Measurements from ENCODE around the gene TSFM.
A peak's percentile ranks its signal among the peaks of the same experiment; 100 is the strongest.

TSFM gene

DNA sequence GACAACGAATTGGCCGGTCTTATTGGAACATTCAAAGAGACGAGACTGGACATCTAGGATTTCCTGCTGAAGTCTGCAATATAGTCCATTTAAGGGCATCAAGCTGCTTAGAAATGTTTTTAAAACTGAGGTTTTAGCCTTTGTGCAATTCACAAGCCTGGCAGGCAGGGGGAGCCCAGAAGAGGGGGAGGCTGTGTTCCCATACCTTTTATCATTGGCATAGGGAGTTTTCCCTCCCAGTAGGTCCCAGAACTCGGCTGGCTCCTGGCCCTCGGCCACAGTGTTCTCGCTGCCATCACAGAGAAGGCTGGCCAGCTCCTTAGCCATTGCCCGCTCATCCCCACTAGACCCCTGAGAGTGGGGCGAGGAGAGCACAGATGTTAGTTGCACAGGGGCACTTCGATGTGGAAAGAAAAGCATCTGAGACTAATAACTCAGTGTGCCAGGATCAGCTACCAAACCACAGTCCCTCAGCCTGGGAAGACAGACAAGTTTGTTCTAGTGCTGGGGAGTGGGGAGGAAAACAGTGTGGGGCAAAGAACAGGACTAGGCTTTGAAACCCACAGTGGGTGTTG lies 20.8 kb downstream of the TSFM start:
- Histone ChIP-seq H3K4me2 (ENCODE audit: low read length) (no peak overlapping the region), H3K9me2 (replicated peaks; ENCODE audit: control insufficient read depth, low read length) (no peaks in the 10 kb centered on the region), H4K20me1 (ENCODE audit: control insufficient read depth, insufficient read depth, low read depth, low read length) (no peaks in the 10 kb centered on the region), H3F3A (ENCODE audit: control insufficient read depth, insufficient read depth) (no peaks in the 10 kb centered on the region), H3K4me1 (ENCODE audit: control insufficient read depth, low read length) (no peaks in the 10 kb centered on the region), H3K4me3 (ENCODE audit: low read length) (no peak overlapping the region), H3K27ac (ENCODE audit: low read depth, low read length) (no peak overlapping the region), H3K9me3 (ENCODE audit: control insufficient read depth, insufficient read depth, low read length) (no peaks in the 10 kb centered on the region), H3K79me2 (ENCODE audit: control insufficient read depth, low read length) (no peaks in the 10 kb centered on the region), H3K27me3 (ENCODE audit: control insufficient read depth, low read length) (no peaks in the 10 kb centered on the region), H3K36me3 (ENCODE audit: control insufficient read depth, low read length) (peaks cover 11% of the 10 kb centered on the region; the same call in 1 of the 2 replicates)
- TF ChIP-seq, protein P1, sequence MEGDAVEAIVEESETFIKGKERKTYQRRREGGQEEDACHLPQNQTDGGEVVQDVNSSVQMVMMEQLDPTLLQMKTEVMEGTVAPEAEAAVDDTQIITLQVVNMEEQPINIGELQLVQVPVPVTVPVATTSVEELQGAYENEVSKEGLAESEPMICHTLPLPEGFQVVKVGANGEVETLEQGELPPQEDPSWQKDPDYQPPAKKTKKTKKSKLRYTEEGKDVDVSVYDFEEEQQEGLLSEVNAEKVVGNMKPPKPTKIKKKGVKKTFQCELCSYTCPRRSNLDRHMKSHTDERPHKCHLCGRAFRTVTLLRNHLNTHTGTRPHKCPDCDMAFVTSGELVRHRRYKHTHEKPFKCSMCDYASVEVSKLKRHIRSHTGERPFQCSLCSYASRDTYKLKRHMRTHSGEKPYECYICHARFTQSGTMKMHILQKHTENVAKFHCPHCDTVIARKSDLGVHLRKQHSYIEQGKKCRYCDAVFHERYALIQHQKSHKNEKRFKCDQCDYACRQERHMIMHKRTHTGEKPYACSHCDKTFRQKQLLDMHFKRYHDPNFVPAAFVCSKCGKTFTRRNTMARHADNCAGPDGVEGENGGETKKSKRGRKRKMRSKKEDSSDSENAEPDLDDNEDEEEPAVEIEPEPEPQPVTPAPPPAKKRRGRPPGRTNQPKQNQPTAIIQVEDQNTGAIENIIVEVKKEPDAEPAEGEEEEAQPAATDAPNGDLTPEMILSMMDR (IDR thresholded peaks at IDR 0.05; ENCODE audit: low read depth, low read length, poor library complexity, severe bottlenecking) = peak; percentile 83
- TF ChIP-seq EZH2phosphoT487 (IDR thresholded peaks at IDR 0.05; ENCODE audit: borderline replicate concordance, low read length) = no peak

GRCh38 chr12:57806677-57807076 lies 24.1 kb downstream of the TSFM start:
- H3K4me3 ChIP-seq (ENCODE audit: low read length) = no peak overlapping the region
- H3K9me3 ChIP-seq (ENCODE audit: control insufficient read depth, insufficient read depth, low read length) = no peaks in the 10 kb centered on the region
- no peaks in the 10 kb centered on the region for H3F3A ChIP-seq (ENCODE audit: control insufficient read depth, insufficient read depth)
- H4K20me1 ChIP-seq (ENCODE audit: control insufficient read depth, insufficient read depth, low read depth, low read length) = no peaks in the 10 kb centered on the region
- no peaks in the 10 kb centered on the region for H3K36me3 ChIP-seq (ENCODE audit: control insufficient read depth, low read length)
- no peaks in the 10 kb centered on the region for H3K79me2 ChIP-seq (ENCODE audit: control insufficient read depth, low read length)
- H3K4me1 ChIP-seq (ENCODE audit: control insufficient read depth, low read length) = no peaks in the 10 kb centered on the region
- no peaks in the 10 kb centered on the region for H3K9me2 ChIP-seq (replicated peaks; ENCODE audit: control insufficient read depth, low read length)
- no peak overlapping the region for H3K4me2 ChIP-seq (ENCODE audit: low read length)
- no peaks in the 10 kb centered on the region for H3K27me3 ChIP-seq (ENCODE audit: control insufficient read depth, low read length)
- no peak overlapping the region for H3K27ac ChIP-seq (ENCODE audit: low read depth, low read length)
- TF ChIP-seq, protein P1 (IDR thresholded peaks at IDR 0.05; ENCODE audit: low read depth, low read length, poor library complexity, severe bottlenecking) = no peak
- no peak for TF ChIP-seq EZH2phosphoT487 (IDR thresholded peaks at IDR 0.05; ENCODE audit: borderline replicate concordance, low read length)

- no peak for TF ChIP-seq EZH2phosphoT487 (IDR thresholded peaks at IDR 0.05; ENCODE audit: borderline replicate concordance, low read length)
- TF ChIP-seq, protein P1 (IDR thresholded peaks at IDR 0.05; ENCODE audit: low read depth, low read length, poor library complexity, severe bottlenecking) = no peak
- no peaks in the 10 kb centered on the region for H4K20me1 ChIP-seq (ENCODE audit: control insufficient read depth, insufficient read depth, low read depth, low read length)
Observed at GRCh38 chr12:57807285-57807684, 24.7 kb downstream of the TSFM start.

More at GRCh38 chr12:57807285-57807684, 24.7 kb downstream of the TSFM start:
- no peaks in the 10 kb centered on the region for H3K79me2 ChIP-seq (ENCODE audit: control insufficient read depth, low read length)
- no peaks in the 10 kb centered on the region for H3F3A ChIP-seq (ENCODE audit: control insufficient read depth, insufficient read depth)
- H3K9me3 ChIP-seq (ENCODE audit: control insufficient read depth, insufficient read depth, low read length) = no peaks in the 10 kb centered on the region
- no peak overlapping the region for H3K4me3 ChIP-seq (ENCODE audit: low read length)
- no peaks in the 10 kb centered on the region for H3K27me3 ChIP-seq (ENCODE audit: control insufficient read depth, low read length)
- H3K9me2 ChIP-seq (replicated peaks; ENCODE audit: control insufficient read depth, low read length) = no peaks in the 10 kb centered on the region
- H3K4me2 ChIP-seq (ENCODE audit: low read length) = no peak overlapping the region
- no peaks in the 10 kb centered on the region for H3K4me1 ChIP-seq (ENCODE audit: control insufficient read depth, low read length)
- no peaks in the 10 kb centered on the region for H3K36me3 ChIP-seq (ENCODE audit: control insufficient read depth, low read length)
- no peak overlapping the region for H3K27ac ChIP-seq (ENCODE audit: low read depth, low read length)

All from DOHH2 (cell line).